22Rv1 (cell line): ENCODE measurements around the gene FGF4.

ENCODE experiments used
- H3K27ac ChIP-seq: fragments of 450-650 bp; 2 replicates; pipeline ENCODE4 v1.5.1; 2017
- ZFX ChIP-seq: fragments of 450-650 bp; IDR thresholded peaks from 2 replicates; pipeline ENCODE4 v1.6.1; 2017; ENCODE audit warnings: antibody characterized with exemption, borderline replicate concordance
- TF ChIP-seq, protein P1 (sequence below): fragments of 450-650 bp; IDR thresholded peaks from 2 replicates; pipeline ENCODE4 v1.5.1; 2017; ENCODE audit warnings: mild to moderate bottlenecking

Gene FGF4, protein sequence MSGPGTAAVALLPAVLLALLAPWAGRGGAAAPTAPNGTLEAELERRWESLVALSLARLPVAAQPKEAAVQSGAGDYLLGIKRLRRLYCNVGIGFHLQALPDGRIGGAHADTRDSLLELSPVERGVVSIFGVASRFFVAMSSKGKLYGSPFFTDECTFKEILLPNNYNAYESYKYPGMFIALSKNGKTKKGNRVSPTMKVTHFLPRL

DNA sequence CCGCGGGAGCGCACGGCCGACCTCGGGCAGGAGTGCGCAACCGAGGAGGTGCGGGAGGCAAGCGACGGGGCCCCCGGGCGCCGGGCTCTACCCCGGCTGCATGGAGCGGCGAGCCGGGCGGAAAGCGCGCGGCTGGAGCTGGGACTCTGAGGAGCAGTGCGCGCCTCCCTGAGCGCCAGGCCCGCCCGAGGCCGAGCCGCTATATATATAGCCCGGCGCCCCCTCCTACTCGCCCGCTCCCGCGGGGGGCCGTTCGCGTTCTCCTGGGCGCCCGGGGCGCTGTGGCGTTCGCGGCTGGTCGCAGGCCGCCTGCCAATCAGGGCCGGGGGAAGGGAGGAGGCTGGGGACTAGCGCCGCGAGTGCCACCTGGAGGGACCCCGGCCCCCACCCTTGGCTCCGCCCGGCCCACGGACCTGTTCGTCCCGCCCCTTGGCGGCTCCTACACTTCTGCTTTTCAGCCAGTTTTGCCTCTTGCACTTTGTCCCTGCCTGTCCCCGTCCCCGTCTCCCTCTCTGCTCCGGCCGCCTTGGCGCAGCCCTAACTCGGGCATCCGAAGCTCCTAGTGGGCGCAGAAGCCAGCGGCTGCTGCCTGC is at the start of gene FGF4:
TSS of gene FGF4 (minus strand) at position 179 of the 593 bp plus-strand sequence. CDS start 257 bp downstream, outside the sequence.
- TF ChIP-seq, protein P1, sequence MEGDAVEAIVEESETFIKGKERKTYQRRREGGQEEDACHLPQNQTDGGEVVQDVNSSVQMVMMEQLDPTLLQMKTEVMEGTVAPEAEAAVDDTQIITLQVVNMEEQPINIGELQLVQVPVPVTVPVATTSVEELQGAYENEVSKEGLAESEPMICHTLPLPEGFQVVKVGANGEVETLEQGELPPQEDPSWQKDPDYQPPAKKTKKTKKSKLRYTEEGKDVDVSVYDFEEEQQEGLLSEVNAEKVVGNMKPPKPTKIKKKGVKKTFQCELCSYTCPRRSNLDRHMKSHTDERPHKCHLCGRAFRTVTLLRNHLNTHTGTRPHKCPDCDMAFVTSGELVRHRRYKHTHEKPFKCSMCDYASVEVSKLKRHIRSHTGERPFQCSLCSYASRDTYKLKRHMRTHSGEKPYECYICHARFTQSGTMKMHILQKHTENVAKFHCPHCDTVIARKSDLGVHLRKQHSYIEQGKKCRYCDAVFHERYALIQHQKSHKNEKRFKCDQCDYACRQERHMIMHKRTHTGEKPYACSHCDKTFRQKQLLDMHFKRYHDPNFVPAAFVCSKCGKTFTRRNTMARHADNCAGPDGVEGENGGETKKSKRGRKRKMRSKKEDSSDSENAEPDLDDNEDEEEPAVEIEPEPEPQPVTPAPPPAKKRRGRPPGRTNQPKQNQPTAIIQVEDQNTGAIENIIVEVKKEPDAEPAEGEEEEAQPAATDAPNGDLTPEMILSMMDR = no peak
- no peak for TF ChIP-seq ZFX
- no peak within 1 kb of the TSS for H3K27ac ChIP-seq

DNA sequence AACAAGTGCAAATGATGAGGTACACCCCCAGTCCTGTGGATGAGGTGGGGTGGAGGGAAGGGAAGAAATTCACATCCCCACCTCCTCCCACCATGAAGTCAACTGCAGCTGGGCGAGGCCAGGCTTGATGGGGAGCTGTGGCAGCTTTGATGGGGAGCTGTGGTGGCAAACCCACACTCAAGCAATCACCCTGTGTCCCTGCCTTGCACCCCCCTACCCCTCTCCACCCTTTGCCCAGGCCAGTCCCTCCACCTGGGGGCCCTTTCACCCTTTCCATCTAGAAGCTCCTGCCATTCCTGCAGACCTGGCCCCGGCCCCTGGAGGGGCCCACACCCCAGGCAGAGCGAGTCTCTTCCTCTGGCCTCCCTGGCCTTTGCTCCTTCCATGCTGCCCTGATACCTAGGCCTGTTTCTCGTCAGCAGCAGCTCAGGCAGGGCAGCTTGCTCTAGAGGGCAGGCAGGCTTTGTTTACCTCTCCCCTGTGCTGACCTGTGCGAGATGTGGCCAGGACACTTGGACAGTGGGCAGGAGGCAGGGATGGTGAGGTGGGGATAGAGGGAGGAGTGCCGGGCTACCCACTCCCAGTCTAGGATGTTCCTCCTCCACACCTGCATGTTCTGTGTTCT is 48.6 kb upstream of the FGF4 start:
- no peak overlapping the region for H3K27ac ChIP-seq
- TF ChIP-seq ZFX = no peak
- TF ChIP-seq, protein P1 = no peak

DNA sequence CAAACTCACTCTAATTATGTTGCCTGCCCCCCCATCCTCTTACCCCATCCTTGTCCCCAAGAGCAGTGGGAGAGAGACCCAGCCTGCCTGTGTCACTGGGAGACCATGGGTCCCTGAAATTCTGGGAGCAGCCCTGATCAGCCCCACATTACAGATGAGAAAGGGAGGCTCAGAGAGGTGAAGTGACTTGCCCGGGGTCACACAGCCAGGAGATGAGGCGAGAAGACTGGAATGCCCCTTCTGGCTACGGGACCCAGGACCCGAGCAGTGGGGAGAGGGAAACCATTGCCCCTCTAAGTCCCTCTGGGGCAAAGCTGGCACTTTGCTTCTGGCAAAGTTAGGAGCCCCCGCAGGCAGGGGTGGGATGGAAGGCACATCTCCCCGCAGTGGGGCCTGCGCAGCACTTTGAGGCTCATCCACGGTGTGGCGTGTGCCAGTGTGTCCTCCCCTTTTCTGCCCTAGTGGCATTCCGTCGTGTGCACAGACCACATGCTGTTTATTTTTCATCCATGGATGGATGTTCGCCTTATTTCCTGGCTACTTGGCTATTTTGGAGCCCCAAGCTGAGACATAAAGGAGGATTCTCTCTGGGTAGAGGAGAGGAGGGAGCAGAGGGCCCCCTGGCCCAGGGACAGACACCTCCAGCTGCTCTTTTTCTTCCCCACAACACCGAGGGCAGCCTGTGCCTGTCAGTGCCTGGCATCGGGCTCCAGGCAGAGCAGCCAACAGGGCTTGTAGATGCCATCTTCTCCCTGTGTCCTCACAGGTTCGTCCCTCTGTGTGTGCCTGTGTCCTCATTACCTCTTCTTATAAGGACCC is 47.7 kb upstream of the FGF4 start:
- TF ChIP-seq, protein P1 = no peak
- no peak for TF ChIP-seq ZFX
- no peak overlapping the region for H3K27ac ChIP-seq

- TF ChIP-seq, protein P1 = no peak
- TF ChIP-seq ZFX = no peak
- no peak overlapping the region for H3K27ac ChIP-seq
These were observed 46.4 kb upstream of the FGF4 start for GRCh38 chr11:69821511-69822040.

- H3K27ac ChIP-seq = no peak overlapping the region
- TF ChIP-seq, protein P1 = no peak
- no peak for TF ChIP-seq ZFX
These were observed 45.3 kb upstream of the FGF4 start for GRCh38 chr11:69820441-69820840.

DNA sequence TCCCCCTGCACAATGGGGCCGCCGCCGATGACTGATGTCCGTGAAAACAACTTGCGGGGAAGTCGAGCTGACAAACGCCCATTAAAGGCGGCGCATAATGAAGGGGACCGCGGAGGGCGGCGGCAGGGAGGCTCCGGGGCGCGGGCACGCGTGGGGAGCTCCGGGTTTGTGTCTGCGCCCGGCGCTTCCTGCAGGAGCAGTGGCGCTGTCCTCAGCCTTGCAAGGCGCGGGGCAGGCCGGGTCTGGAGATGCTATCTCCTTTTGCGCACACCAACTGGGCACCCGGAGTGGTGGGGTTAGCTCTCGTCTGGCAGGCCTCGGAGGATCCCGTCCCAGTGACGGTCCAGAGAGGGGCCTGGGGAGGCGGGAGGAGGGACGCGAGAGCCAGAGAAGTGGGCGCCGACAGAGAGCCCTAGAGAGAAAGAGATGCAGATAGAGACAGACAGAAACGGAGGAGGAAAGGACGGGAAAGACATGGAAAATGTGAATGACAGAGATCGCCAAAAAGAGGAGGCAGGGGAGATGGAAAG is 44.5 kb upstream of the FGF4 start:
- H3K27ac ChIP-seq = no peak overlapping the region
- TF ChIP-seq, protein P1 = no peak
- TF ChIP-seq ZFX = no peak
